ENCODE measurements around the gene PRKG2.

- TF ChIP-seq SMAD1 (IDR thresholded peaks at IDR 0.05; ENCODE audit: low read depth, partially characterized antibody) (no peak), RBBP5 (conservative IDR thresholded peaks at IDR 0.05) (no peak), NRF1 (conservative IDR thresholded peaks at IDR 0.05; ENCODE audit: low read depth, low read length) (no peak), POLR2A (IDR thresholded peaks at IDR 0.05; ENCODE audit: low read depth, low read length) (no peak), GATAD2B (conservative IDR thresholded peaks at IDR 0.05; ENCODE audit: low read depth) (no peak), KDM1A (IDR thresholded peaks at IDR 0.05; ENCODE audit: borderline replicate concordance) (no peak), ZNF274 (IDR thresholded peaks at IDR 0.05; ENCODE audit: insufficient read depth, insufficient read length) (no peak), CBX3 (IDR thresholded peaks at IDR 0.05; ENCODE audit: borderline replicate concordance, low read depth) (no peak), CEBPB (IDR thresholded peaks at IDR 0.05; ENCODE audit: borderline replicate concordance in 1 of 2, low read depth in 2 of 2, low read length in 2 of 2) (no peak), EED (IDR thresholded peaks at IDR 0.05; ENCODE audit: low read depth) (no peak), CTCF (IDR thresholded peaks at IDR 0.05 in 2 of 3, conservative IDR thresholded peaks at IDR 0.05 in 1 of 3; ENCODE audit: control insufficient read depth in 2 of 3, extremely low read depth in 1 of 3, insufficient read depth in 1 of 3, low read depth in 3 of 3, low read length in 3 of 3) (no peak), POLR2AphosphoS5 (IDR thresholded peaks at IDR 0.05; ENCODE audit: low read length) (no peak)
Observed at GRCh38 chr4:81180916-81181315, 34.1 kb downstream of the PRKG2 start.
